ENCODE data around the gene PNO1.

Gene PNO1

DNA sequence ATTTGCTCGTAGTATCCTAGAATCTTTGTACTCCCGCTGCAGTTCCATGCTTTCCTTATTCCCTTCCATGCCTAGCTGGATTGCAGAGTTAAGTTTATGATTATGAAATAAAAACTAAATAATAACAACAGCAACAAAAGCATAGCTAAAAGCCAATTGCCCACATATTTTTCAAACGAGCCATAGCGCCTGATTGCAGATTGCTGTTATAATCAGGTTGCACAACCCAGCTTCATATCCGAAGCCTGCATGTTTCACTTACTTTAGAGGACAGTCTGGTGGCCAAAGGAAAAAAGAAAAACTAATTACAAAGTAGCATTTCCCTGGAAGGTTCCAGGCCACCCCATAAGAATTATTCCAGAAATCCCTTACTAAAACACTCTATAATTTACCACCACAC, 31.9 kb upstream of the PNO1 start:
- Histone ChIP-seq H3K27ac (ENCODE audit: insufficient read depth, low read depth, low read length, poor library complexity, severe bottlenecking) (no peak overlapping the region), H3K36me3 (ENCODE audit: control insufficient read depth, insufficient read depth, low read length) (no peaks in the 10 kb centered on the region), H3K4me3 (ENCODE audit: insufficient read depth, low read depth, low read length) (no peak overlapping the region), H3K27me3 (ENCODE audit: control insufficient read depth, insufficient read depth, low read length, poor library complexity, severe bottlenecking) (no peaks in the 10 kb centered on the region), H3K9me3 (ENCODE audit: control insufficient read depth, low read length) (no peaks in the 10 kb centered on the region), H3K4me1 (ENCODE audit: control insufficient read depth, insufficient read depth, low read length) (no peaks in the 10 kb centered on the region)
- 96% methylated on average over 5 of the region's 5 CpGs for WGBS, 2 experiments

DNA sequence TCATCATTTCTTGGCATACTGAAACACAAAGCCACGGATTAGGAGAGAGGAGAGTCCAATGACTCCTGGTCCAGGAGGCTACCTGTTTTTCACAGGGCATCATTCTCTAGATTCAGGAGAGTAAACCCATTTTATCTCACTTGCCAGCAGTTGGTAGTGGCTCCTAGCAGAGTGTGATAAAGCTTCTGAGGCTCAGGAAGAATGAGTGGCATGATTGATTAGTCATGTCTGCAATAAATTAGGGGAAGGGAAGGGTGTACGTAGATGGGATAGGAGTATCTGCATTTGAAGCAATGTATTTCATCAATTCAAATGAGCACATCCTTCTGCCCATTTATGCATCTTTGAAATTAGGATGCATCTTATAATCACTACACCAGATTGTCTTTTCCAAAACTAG, 31.1 kb upstream of the PNO1 start:
- 86% methylated on average over 1 to 2 of the region's 2 CpGs for WGBS, 2 experiments
- H3K4me1 ChIP-seq (ENCODE audit: control insufficient read depth, insufficient read depth, low read length) = no peaks in the 10 kb centered on the region
- H3K27me3 ChIP-seq (ENCODE audit: control insufficient read depth, insufficient read depth, low read length, poor library complexity, severe bottlenecking) = no peaks in the 10 kb centered on the region
- no peak overlapping the region for H3K27ac ChIP-seq (ENCODE audit: insufficient read depth, low read depth, low read length, poor library complexity, severe bottlenecking)
- no peak overlapping the region for H3K4me3 ChIP-seq (ENCODE audit: insufficient read depth, low read depth, low read length)
- no peaks in the 10 kb centered on the region for H3K9me3 ChIP-seq (ENCODE audit: control insufficient read depth, low read length)
- peaks cover 5% of the 10 kb centered on the region for H3K36me3 ChIP-seq (ENCODE audit: control insufficient read depth, insufficient read depth, low read length)

DNA sequence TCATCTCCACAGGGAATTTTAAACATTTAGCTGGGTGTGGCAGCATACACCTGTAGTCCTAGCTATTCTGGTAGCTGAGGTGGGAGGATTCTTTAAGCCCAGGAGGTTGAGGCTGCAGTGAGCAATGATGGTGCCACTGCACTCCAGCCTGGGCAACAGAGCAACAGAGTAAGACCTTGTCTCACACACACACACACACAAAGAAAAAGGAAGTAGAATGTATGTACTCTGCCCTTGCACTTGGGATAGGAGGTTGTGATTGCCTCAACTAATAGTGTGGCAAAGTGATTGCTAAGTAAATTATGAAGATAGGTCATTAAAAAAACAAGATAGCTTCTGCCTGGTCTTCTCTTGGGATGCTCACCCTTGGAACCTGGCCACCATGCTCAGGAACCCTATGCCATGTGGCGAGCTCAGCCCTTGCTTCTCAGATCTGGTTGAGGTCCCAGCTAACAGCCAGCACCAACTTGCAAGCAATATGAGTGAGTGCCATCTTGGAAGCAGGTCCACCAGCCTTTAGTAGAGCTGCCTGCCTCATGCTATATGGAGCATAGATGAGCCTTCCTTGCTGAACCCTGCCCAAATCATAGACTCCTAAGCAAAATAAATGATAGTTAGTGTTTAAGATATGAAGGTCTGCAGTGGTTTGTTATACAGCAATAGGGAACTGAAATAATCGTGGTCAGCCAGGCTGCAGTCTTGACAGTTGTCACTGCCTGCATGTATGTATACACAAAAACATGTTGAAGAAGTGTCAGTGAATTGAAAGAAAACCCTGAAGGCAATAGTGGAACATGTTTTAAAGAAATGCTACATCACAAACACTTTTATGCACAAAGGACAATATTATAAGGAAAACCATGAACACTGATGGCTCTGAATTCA, 30.1 kb upstream of the PNO1 start:
- Histone ChIP-seq H3K27me3 (ENCODE audit: control insufficient read depth, insufficient read depth, low read length, poor library complexity, severe bottlenecking) (no peaks in the 10 kb centered on the region), H3K9me3 (ENCODE audit: control insufficient read depth, low read length) (no peaks in the 10 kb centered on the region), H3K4me1 (ENCODE audit: control insufficient read depth, insufficient read depth, low read length) (no peaks in the 10 kb centered on the region), H3K36me3 (ENCODE audit: control insufficient read depth, insufficient read depth, low read length) (peaks cover 5% of the 10 kb centered on the region), H3K4me3 (ENCODE audit: insufficient read depth, low read depth, low read length) (no peak overlapping the region), H3K27ac (ENCODE audit: insufficient read depth, low read depth, low read length, poor library complexity, severe bottlenecking) (no peak overlapping the region)
- WGBS, 2 experiments = 50 to 52% methylated on average over 2 of the region's 2 CpGs

DNA sequence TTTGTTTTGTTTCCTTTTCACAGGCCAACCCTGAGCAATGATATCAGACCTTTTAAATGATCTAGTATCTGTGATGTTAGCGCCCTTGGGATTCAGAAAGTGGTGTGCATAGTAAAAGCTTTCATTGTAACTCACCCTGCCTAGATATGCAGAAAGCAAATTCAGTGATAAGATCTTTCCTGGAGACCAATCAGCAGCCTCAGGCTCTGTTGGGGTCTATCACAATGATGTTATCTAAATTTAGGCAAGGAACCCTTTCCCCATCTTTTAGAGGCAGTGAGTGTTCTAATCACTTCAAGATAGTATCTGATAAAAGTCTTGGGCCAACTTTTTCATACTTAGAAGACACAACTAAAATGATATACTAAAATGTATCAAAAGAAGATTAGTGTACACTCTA, 23.6 kb upstream of the PNO1 start:
- Histone ChIP-seq H3K4me3 (ENCODE audit: insufficient read depth, low read depth, low read length) (no peak overlapping the region), H3K27me3 (ENCODE audit: control insufficient read depth, insufficient read depth, low read length, poor library complexity, severe bottlenecking) (no peaks in the 10 kb centered on the region), H3K4me1 (ENCODE audit: control insufficient read depth, insufficient read depth, low read length) (no peaks in the 10 kb centered on the region), H3K27ac (ENCODE audit: insufficient read depth, low read depth, low read length, poor library complexity, severe bottlenecking) (no peak overlapping the region), H3K36me3 (ENCODE audit: control insufficient read depth, insufficient read depth, low read length) (peaks cover 7% of the 10 kb centered on the region), H3K9me3 (ENCODE audit: control insufficient read depth, low read length) (no peaks in the 10 kb centered on the region)
- WGBS, 2 experiments = 92 to 95% methylated on average over 1 of the region's 1 CpG

DNA sequence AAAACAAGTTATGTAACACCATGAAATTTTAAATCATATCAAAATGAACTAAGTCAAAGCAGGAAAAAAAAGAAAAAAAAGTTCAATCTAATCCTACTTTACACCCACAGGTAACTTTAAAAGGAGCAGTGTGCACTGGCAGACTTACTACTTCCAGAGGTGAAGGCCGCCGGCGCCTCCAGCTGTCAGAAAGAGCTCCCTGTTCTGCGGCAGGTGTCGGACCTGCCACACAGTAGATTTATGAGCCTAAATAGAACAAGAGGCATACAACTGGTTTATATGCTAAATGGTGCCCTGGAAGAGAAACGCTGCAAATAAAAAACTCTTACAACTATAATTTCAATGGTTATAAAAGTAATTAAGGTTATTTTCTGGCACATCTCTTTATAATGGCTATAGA, 23.1 kb upstream of the PNO1 start:
- Histone ChIP-seq H3K27me3 (ENCODE audit: control insufficient read depth, insufficient read depth, low read length, poor library complexity, severe bottlenecking) (no peaks in the 10 kb centered on the region), H3K4me1 (ENCODE audit: control insufficient read depth, insufficient read depth, low read length) (no peaks in the 10 kb centered on the region), H3K4me3 (ENCODE audit: insufficient read depth, low read depth, low read length) (no peak overlapping the region), H3K27ac (ENCODE audit: insufficient read depth, low read depth, low read length, poor library complexity, severe bottlenecking) (no peak overlapping the region), H3K9me3 (ENCODE audit: control insufficient read depth, low read length) (no peaks in the 10 kb centered on the region), H3K36me3 (ENCODE audit: control insufficient read depth, insufficient read depth, low read length) (peaks cover 7% of the 10 kb centered on the region)
- 97% methylated on average over 5 of the region's 6 CpGs for WGBS, 2 experiments

DNA sequence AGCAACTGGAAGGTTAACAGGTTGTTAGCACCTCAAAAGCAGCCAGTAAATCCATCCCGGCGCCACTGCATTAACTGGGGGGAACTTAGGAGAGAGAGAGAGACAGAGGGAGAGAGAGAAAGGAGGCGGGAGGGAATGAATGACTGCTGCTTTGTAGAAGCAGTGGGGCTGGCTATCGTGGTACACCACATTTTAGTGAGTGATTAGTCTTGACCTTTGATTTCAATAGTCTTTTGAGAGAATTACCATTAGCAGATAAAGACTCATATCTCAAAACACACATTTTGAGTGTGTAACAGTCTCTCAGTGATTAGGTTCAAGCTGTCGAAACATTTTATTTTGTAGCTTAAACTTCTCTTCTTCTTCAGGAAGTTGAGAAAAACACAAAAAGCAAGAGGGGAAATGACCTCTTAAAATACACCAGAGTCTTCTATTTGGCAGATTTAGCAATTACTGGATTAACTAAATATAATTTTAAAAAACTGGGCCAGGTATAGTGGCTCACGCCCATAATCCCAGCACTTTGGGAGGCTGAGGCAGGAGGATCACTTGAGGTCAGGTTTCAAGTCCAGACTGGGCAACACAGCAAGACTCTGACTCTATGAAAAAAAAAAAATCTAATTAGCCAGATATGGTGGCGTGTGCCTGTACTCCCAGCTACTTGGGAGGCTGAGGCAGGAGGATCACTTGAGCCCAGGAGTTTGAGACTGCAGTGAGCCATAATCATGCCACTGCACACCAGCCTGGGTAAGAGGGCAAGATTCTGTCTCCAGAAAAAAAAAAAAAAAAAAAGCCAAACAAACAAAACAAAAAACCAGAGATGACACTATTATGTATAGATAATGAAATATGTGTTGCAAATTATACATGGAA, 22.0 kb upstream of the PNO1 start:
- peaks cover 7% of the 10 kb centered on the region for H3K36me3 ChIP-seq (ENCODE audit: control insufficient read depth, insufficient read depth, low read length)
- H3K27ac ChIP-seq (ENCODE audit: insufficient read depth, low read depth, low read length, poor library complexity, severe bottlenecking) = no peak overlapping the region
- WGBS, 2 experiments = 91 to 97% methylated on average over 7 of the region's 7 CpGs
- no peaks in the 10 kb centered on the region for H3K9me3 ChIP-seq (ENCODE audit: control insufficient read depth, low read length)
- no peaks in the 10 kb centered on the region for H3K4me1 ChIP-seq (ENCODE audit: control insufficient read depth, insufficient read depth, low read length)
- no peak overlapping the region for H3K4me3 ChIP-seq (ENCODE audit: insufficient read depth, low read depth, low read length)
- no peaks in the 10 kb centered on the region for H3K27me3 ChIP-seq (ENCODE audit: control insufficient read depth, insufficient read depth, low read length, poor library complexity, severe bottlenecking)

DNA sequence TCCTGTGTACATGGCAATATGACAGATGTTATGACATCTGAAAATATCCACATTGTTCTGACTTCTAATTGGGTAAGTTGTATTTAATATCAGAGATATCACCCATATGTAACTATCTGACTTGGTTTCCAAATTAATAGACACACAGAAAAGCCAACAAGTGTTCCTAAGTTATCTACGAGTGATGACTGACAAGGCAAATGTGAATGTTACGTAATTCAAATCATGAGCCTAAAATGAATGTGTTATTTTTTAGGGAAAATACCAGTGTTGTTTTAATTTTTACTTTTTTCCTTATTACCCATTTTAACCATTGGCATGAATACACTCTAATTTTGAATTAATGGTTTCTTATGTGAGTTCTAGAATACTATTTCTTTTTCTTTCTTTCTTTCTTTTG, 15.8 kb upstream of the PNO1 start:
- H3K4me3 ChIP-seq (ENCODE audit: insufficient read depth, low read depth, low read length) = no peak overlapping the region
- no peaks in the 10 kb centered on the region for H3K36me3 ChIP-seq (ENCODE audit: control insufficient read depth, insufficient read depth, low read length)
- no peaks in the 10 kb centered on the region for H3K4me1 ChIP-seq (ENCODE audit: control insufficient read depth, insufficient read depth, low read length)
- H3K27ac ChIP-seq (ENCODE audit: insufficient read depth, low read depth, low read length, poor library complexity, severe bottlenecking) = no peak overlapping the region
- H3K27me3 ChIP-seq (ENCODE audit: control insufficient read depth, insufficient read depth, low read length, poor library complexity, severe bottlenecking) = no peaks in the 10 kb centered on the region
- WGBS, 2 experiments = 89 to 100% methylated on average over 1 to 2 of the region's 2 CpGs
- no peaks in the 10 kb centered on the region for H3K9me3 ChIP-seq (ENCODE audit: control insufficient read depth, low read length)

DNA sequence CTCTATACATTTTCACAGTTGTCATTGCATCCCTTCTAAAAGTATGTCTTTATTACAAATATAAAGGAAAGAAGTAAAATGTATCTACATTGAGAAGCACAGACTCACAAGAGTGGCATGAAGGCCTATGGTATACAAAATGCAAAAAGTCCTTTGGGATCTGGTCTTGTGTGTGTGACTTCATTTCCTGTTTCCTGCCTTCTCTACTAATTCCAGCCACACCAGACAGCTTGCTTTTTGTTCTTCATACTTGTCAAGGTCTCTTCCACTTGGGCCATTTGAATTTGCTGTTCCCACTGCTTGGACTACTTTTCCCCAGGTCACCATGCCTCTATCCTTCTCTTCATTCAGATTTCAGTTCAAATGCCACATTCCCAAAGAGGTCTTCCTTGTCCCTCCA, 6.7 kb upstream of the PNO1 start:
- H3K4me1 ChIP-seq (ENCODE audit: control insufficient read depth, insufficient read depth, low read length) = no peaks in the 10 kb centered on the region
- H3K36me3 ChIP-seq (ENCODE audit: control insufficient read depth, insufficient read depth, low read length) = no peaks in the 10 kb centered on the region
- H3K27me3 ChIP-seq (ENCODE audit: control insufficient read depth, insufficient read depth, low read length, poor library complexity, severe bottlenecking) = no peaks in the 10 kb centered on the region
- no peaks in the 10 kb centered on the region for H3K9me3 ChIP-seq (ENCODE audit: control insufficient read depth, low read length)
- no peak overlapping the region for H3K4me3 ChIP-seq (ENCODE audit: insufficient read depth, low read depth, low read length)
- H3K27ac ChIP-seq (ENCODE audit: insufficient read depth, low read depth, low read length, poor library complexity, severe bottlenecking) = no peak overlapping the region

DNA sequence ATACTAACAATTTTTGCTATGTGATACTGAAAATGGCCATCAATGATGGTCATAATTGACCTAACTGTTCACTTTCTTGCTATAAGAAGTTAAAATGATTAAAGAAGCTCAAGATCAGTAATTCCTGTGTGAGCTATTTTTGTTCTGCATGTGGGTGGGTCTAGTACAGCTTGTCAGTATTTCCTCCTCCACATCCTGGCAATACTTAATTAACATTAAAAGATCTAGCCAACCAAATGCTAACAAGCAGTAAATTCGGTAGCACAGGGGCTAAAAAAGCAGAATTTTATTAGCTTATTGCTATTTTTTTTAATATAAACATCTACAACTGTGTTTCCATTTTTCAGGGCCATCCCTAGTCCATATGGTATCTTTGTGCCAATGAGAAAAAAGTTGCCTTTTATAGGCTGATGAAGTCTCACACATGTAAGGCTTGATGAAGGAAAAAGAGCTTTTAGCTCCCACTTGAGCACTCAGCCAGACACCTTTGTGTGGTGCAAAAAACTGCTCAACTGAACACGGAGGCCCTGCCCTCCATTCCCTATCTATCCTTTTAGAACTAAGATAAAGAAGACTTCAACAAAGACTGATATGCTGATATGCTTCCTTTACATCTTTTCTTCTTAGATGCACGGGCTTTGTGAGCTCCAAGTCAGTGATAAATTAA, 4.9 kb upstream of the PNO1 start:
- no peaks in the 10 kb centered on the region for H3K9me3 ChIP-seq (ENCODE audit: control insufficient read depth, low read length)
- no peaks in the 10 kb centered on the region for H3K36me3 ChIP-seq (ENCODE audit: control insufficient read depth, insufficient read depth, low read length)
- H3K4me3 ChIP-seq (ENCODE audit: insufficient read depth, low read depth, low read length) = no peak overlapping the region
- H3K27me3 ChIP-seq (ENCODE audit: control insufficient read depth, insufficient read depth, low read length, poor library complexity, severe bottlenecking) = no peaks in the 10 kb centered on the region
- 77 to 81% methylated on average over 3 of the region's 3 CpGs for WGBS, 2 experiments
- no peak overlapping the region for H3K27ac ChIP-seq (ENCODE audit: insufficient read depth, low read depth, low read length, poor library complexity, severe bottlenecking)
- peaks cover 4% of the 10 kb centered on the region for H3K4me1 ChIP-seq (ENCODE audit: control insufficient read depth, insufficient read depth, low read length)

DNA sequence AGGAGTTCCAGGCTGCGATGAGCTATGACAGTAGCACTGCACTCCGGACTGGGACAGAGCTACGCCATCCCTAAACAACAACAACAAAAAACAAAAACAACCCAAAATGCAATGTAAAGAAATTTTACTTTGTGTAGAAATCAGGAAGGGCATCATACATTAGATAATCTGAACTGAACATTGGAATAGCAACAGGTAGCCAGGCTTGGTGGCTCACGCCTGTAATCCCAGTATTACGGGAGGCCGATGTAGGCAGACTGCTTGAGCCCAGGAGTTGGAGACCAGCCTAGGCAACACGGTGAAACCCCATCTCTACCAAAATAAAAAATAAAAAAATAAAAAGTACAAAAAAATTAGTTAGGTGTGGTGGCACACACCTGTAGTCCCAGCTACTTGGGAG, 2.1 kb upstream of the PNO1 start:
- Histone ChIP-seq H3K27me3 (ENCODE audit: control insufficient read depth, insufficient read depth, low read length, poor library complexity, severe bottlenecking) (no peaks in the 10 kb centered on the region), H3K36me3 (ENCODE audit: control insufficient read depth, insufficient read depth, low read length) (peaks cover 5% of the 10 kb centered on the region), H3K27ac (ENCODE audit: insufficient read depth, low read depth, low read length, poor library complexity, severe bottlenecking) (no peak overlapping the region), H3K4me1 (ENCODE audit: control insufficient read depth, insufficient read depth, low read length) (peaks cover 7% of the 10 kb centered on the region), H3K4me3 (ENCODE audit: insufficient read depth, low read depth, low read length) (no peak overlapping the region), H3K9me3 (ENCODE audit: control insufficient read depth, low read length) (no peaks in the 10 kb centered on the region)
- 94 to 100% methylated on average over 4 to 7 of the region's 7 CpGs for WGBS, 2 experiments
